ENCODE measurements around the gene NR3C1. TPM values are rescaled to one million over a fixed set of nuclear protein-coding genes. Genes with fewer than 3 reads are reported as not detected.
A peak's percentile ranks its signal among the peaks of the same experiment; 100 is the strongest.

The NR3C1 gene
- polyA plus RNA-seq, 1 donor (not counting 4 experiments of a cell fraction or from before 2014, with no cell fraction given) = 30.7 TPM

GRCh38 chr5:143248822-143249579, 154.5 kb downstream of the NR3C1 start:
- Histone ChIP-seq H3K9me3 (ENCODE audit: control insufficient read depth, low read depth, low read length) (no peaks in the 10 kb centered on the region), H3K4me3 (ENCODE audit: control insufficient read depth in 2 of 3, extremely low read depth in 1 of 3, insufficient read depth in 2 of 3, low read depth in 1 of 3, low read length in 3 of 3) (no peak overlapping the region), H3K9ac (ENCODE audit: control insufficient read depth, extremely low read depth, insufficient read depth, low read length) (no peak overlapping the region), H3K79me2 (ENCODE audit: control insufficient read depth, insufficient read depth, low read length) (no peaks in the 10 kb centered on the region), H3K27ac (ENCODE audit: control insufficient read depth, insufficient read depth, low read length) (peak overlapping the region; percentile 50), H3K9me1 (ENCODE audit: control insufficient read depth, extremely low read depth, insufficient read depth, low read length) (no peaks in the 10 kb centered on the region), H3K4me2 (ENCODE audit: control insufficient read depth, extremely low read depth, insufficient read depth, low read depth, low read length) (peak overlapping the region; percentile 44), H3K27me3 (ENCODE audit: control insufficient read depth, extremely low read depth, insufficient read depth, low read length) (no peaks in the 10 kb centered on the region), H4K20me1 (ENCODE audit: control insufficient read depth, extremely low read depth, insufficient read depth, low read length) (no peaks in the 10 kb centered on the region), H3K4me1 (ENCODE audit: control insufficient read depth, extremely low read depth, insufficient read depth, low read length) (peaks cover 47% of the 10 kb centered on the region), H2AFZ (ENCODE audit: control insufficient read depth, low read length) (no peak overlapping the region), H3K36me3 (ENCODE audit: control insufficient read depth in 2 of 2, extremely low read depth in 1 of 2, insufficient read depth in 2 of 2, low read length in 2 of 2) (no peaks in the 10 kb centered on the region)
- peak; percentile 66 for DNase-seq (ENCODE audit: low read depth, low spot score)
- FAIRE-seq = peak; percentile 86
- dilution Hi-C loops (cut with MboI; ENCODE audit: extremely low pct_ligation_motif_present, low sequenced_read_pairs) = no loop called here
- TF ChIP-seq CTCF (optimal IDR thresholded peaks at IDR 0.05 in 1 of 3, IDR thresholded peaks at IDR 0.05 in 1 of 3, conservative IDR thresholded peaks at IDR 0.05 in 1 of 3; ENCODE audit: extremely low read depth in 1 of 3, insufficient read depth in 2 of 3, low read length in 3 of 3) (no peak), EZH2 (IDR thresholded peaks at IDR 0.05; ENCODE audit: low read length) (no peak)

- no peaks in the 10 kb centered on the region for H3K9me3 ChIP-seq (ENCODE audit: control insufficient read depth, low read depth, low read length)
- peaks cover 54% of the 10 kb centered on the region for H3K4me1 ChIP-seq (ENCODE audit: control insufficient read depth, extremely low read depth, insufficient read depth, low read length)
- no peak for FAIRE-seq
- no peaks in the 10 kb centered on the region for H3K9me1 ChIP-seq (ENCODE audit: control insufficient read depth, extremely low read depth, insufficient read depth, low read length)
- H3K4me3 ChIP-seq (ENCODE audit: control insufficient read depth in 2 of 3, extremely low read depth in 1 of 3, insufficient read depth in 2 of 3, low read depth in 1 of 3, low read length in 3 of 3) = no peak overlapping the region
- H3K9ac ChIP-seq (ENCODE audit: control insufficient read depth, extremely low read depth, insufficient read depth, low read length) = no peak overlapping the region
- DNase-seq (ENCODE audit: low read depth, low spot score) = no peak
- no peaks in the 10 kb centered on the region for H3K79me2 ChIP-seq (ENCODE audit: control insufficient read depth, insufficient read depth, low read length)
- no peak overlapping the region for H2AFZ ChIP-seq (ENCODE audit: control insufficient read depth, low read length)
- H3K36me3 ChIP-seq (ENCODE audit: control insufficient read depth in 2 of 2, extremely low read depth in 1 of 2, insufficient read depth in 2 of 2, low read length in 2 of 2) = no peaks in the 10 kb centered on the region
- no peak for TF ChIP-seq CTCF (optimal IDR thresholded peaks at IDR 0.05 in 1 of 3, IDR thresholded peaks at IDR 0.05 in 1 of 3, conservative IDR thresholded peaks at IDR 0.05 in 1 of 3; ENCODE audit: extremely low read depth in 1 of 3, insufficient read depth in 2 of 3, low read length in 3 of 3)
- TF ChIP-seq EZH2 (IDR thresholded peaks at IDR 0.05; ENCODE audit: low read length) = no peak
- H3K27ac ChIP-seq (ENCODE audit: control insufficient read depth, insufficient read depth, low read length) = peak overlapping the region; percentile 50
- dilution Hi-C loops (cut with MboI; ENCODE audit: extremely low pct_ligation_motif_present, low sequenced_read_pairs) = no loop called here
- no peak overlapping the region for H3K4me2 ChIP-seq (ENCODE audit: control insufficient read depth, extremely low read depth, insufficient read depth, low read depth, low read length)
- no peaks in the 10 kb centered on the region for H3K27me3 ChIP-seq (ENCODE audit: control insufficient read depth, extremely low read depth, insufficient read depth, low read length)
- H4K20me1 ChIP-seq (ENCODE audit: control insufficient read depth, extremely low read depth, insufficient read depth, low read length) = no peaks in the 10 kb centered on the region
Measured at GRCh38 chr5:143248391-143248790, 155.1 kb downstream of the NR3C1 start.

Data from keratinocyte (primary cell).